ENCODE data around the gene MLN.

MLN gene

GRCh38 chr6:33777398-33778388 lies 26.1 kb downstream of the MLN start (continued):
- TF ChIP-seq, protein P1, sequence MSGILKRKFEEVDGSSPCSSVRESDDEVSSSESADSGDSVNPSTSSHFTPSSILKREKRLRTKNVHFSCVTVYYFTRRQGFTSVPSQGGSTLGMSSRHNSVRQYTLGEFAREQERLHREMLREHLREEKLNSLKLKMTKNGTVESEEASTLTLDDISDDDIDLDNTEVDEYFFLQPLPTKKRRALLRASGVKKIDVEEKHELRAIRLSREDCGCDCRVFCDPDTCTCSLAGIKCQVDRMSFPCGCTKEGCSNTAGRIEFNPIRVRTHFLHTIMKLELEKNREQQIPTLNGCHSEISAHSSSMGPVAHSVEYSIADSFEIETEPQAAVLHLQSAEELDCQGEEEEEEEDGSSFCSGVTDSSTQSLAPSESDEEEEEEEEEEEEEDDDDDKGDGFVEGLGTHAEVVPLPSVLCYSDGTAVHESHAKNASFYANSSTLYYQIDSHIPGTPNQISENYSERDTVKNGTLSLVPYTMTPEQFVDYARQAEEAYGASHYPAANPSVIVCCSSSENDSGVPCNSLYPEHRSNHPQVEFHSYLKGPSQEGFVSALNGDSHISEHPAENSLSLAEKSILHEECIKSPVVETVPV (CRISPR knock-in tag; IDR thresholded peaks at IDR 0.05), result no peak
- TF ChIP-seq PPARA (CRISPR knock-in tag; IDR thresholded peaks at IDR 0.05; ENCODE audit: borderline replicate concordance), result no peak

DNA sequence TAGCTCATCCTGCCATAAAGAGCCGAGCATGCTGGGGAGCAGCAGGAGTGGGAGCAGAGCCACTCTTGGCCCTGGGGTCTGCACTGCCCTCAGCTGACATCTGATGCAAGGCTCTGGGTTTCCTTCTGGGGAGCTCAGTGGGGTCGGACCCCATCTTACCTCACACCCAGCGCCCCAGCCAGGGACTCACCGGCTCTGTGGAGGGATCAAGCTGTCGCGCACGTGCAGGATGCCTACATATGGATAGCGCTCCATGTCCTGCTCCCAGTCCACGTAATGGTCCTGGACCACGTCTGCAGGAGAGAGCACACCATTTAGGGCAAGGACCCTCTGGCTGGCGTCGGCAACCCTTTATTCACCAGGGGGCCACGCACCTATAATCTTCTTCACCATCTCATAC lies 27.0 kb downstream of the MLN start:
- TF ChIP-seq ZNF8 (CRISPR knock-in tag; IDR thresholded peaks at IDR 0.05), result no peak
- TF ChIP-seq POU6F1 (CRISPR knock-in tag; IDR thresholded peaks at IDR 0.05; ENCODE audit: borderline replicate concordance, low read depth), result no peak
- no peak for TF ChIP-seq ISL1 (CRISPR knock-in tag; IDR thresholded peaks at IDR 0.05)
- TF ChIP-seq, protein P2, sequence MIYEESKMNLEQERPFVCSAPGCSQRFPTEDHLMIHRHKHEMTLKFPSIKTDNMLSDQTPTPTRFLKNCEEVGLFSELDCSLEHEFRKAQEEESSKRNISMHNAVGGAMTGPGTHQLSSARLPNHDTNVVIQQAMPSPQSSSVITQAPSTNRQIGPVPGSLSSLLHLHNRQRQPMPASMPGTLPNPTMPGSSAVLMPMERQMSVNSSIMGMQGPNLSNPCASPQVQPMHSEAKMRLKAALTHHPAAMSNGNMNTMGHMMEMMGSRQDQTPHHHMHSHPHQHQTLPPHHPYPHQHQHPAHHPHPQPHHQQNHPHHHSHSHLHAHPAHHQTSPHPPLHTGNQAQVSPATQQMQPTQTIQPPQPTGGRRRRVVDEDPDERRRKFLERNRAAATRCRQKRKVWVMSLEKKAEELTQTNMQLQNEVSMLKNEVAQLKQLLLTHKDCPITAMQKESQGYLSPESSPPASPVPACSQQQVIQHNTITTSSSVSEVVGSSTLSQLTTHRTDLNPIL (CRISPR knock-in tag; IDR thresholded peaks at IDR 0.05; ENCODE audit: low read depth), result no peak
- TF ChIP-seq ZC3H10 (CRISPR knock-in tag; IDR thresholded peaks at IDR 0.05), result no peak
- TF ChIP-seq ZNF565 (CRISPR knock-in tag; conservative IDR thresholded peaks at IDR 0.05; ENCODE audit: low read depth), result no peak
- TF ChIP-seq ZNF70 (CRISPR knock-in tag; IDR thresholded peaks at IDR 0.05), result no peak
- no peak for TF ChIP-seq RARB (CRISPR knock-in tag; IDR thresholded peaks at IDR 0.05)
- no peak for TF ChIP-seq GLIS3 (CRISPR knock-in tag; IDR thresholded peaks at IDR 0.05)
- no peak for TF ChIP-seq BACH2 (CRISPR knock-in tag; IDR thresholded peaks at IDR 0.05; ENCODE audit: borderline replicate concordance)
- TF ChIP-seq, protein P1 (CRISPR knock-in tag; IDR thresholded peaks at IDR 0.05), result no peak
- TF ChIP-seq TCF4 (CRISPR knock-in tag; IDR thresholded peaks at IDR 0.05; ENCODE audit: borderline replicate concordance), result no peak
- no peak for TF ChIP-seq SNAI2 (CRISPR knock-in tag; IDR thresholded peaks at IDR 0.05)
- no peak for TF ChIP-seq ARNTL (CRISPR knock-in tag; IDR thresholded peaks at IDR 0.05; ENCODE audit: borderline replicate concordance, low read depth)
- no peak for TF ChIP-seq OSR1 (CRISPR knock-in tag; IDR thresholded peaks at IDR 0.05)
- TF ChIP-seq PATZ1 (CRISPR knock-in tag; IDR thresholded peaks at IDR 0.05; ENCODE audit: borderline replicate concordance), result no peak
- no peak for TF ChIP-seq PPARA (CRISPR knock-in tag; IDR thresholded peaks at IDR 0.05; ENCODE audit: borderline replicate concordance)
- TF ChIP-seq TSHZ2 (CRISPR knock-in tag; IDR thresholded peaks at IDR 0.05), result no peak
- no peak for TF ChIP-seq ESRRG (CRISPR knock-in tag; IDR thresholded peaks at IDR 0.05)
- TF ChIP-seq ZFP3 (CRISPR knock-in tag; IDR thresholded peaks at IDR 0.05), result no peak
- no peak for ATAC-seq
